Iris pigment epithelial cell (primary cell): ENCODE measurements around the gene MNX1.

Source experiments
- DNase-seq: peaks from one replicate; pipeline ENCODE4 v3.0.0-alpha.2; 2011; ENCODE audit warnings: low read depth

MNX1 gene

GRCh38 chr7:157014635-157015555 lies 4.4 kb upstream of the MNX1 start:
- no peak for DNase-seq

- DNase-seq: no peak
These were observed 3.4 kb upstream of the MNX1 start for GRCh38 chr7:157013602-157014549.

GRCh38 chr7:157013101-157013500 lies 2.6 kb upstream of the MNX1 start:
- DNase-seq: no peak

- no peak for DNase-seq
These were observed 1.7 kb upstream of the MNX1 start for GRCh38 chr7:157012113-157012547.

GRCh38 chr7:157011333-157012112 lies 1.1 kb upstream of the MNX1 start:
- no peak for DNase-seq

- no peak for DNase-seq
These were observed 480 bp downstream of the MNX1 start for GRCh38 chr7:157009778-157010587.

GRCh38 chr7:157009170-157009777 lies 1.2 kb downstream of the MNX1 start:
- DNase-seq: no peak

- no peak for DNase-seq
These were observed 2.0 kb downstream of the MNX1 start for GRCh38 chr7:157008206-157009169.

GRCh38 chr7:157007470-157008066 lies 2.9 kb downstream of the MNX1 start:
- DNase-seq: no peak

GRCh38 chr7:157006829-157007469 lies 3.5 kb downstream of the MNX1 start:
- no peak for DNase-seq

GRCh38 chr7:157006205-157006747 lies 4.2 kb downstream of the MNX1 start:
- no peak for DNase-seq

- DNase-seq: no peak
These were observed 4.8 kb downstream of the MNX1 start for GRCh38 chr7:157005456-157006204.

GRCh38 chr7:157004521-157005455 lies 5.7 kb downstream of the MNX1 start:
- no peak for DNase-seq

GRCh38 chr7:157003756-157004520 lies 6.5 kb downstream of the MNX1 start:
- peak; percentile 43 for DNase-seq

GRCh38 chr7:157003445-157003755 lies 7.1 kb downstream of the MNX1 start:
- DNase-seq: no peak
